Measurements from ENCODE around the gene KRT31.

GRCh38 chr17:41444640-41445039, 47.2 kb upstream of the KRT31 start:
- TF ChIP-seq CTCF (IDR thresholded peaks at IDR 0.05) (no peak), POLR2A (IDR thresholded peaks at IDR 0.05) (no peak)
